GM12878 (cell line): ENCODE results near the gene NELFB. TPM values are rescaled to one million over a fixed set of nuclear protein-coding genes. Genes with fewer than 3 reads are reported as not detected.

ENCODE experiments used
- ATAC-seq: fragments of 200-7000 bp; cut with Tn5 transposase; 3 replicates; pipeline ENCODE4 v1.9.1; 2020; ENCODE audit warnings: mild to moderate bottlenecking, moderate library complexity
- BruUV-seq: library from RNA; stranded (reverse); fragments of 400-500 nt; replicated peaks from 2 replicates; lab custom pipeline; 2021; lab: Mats Ljungman, UMichigan
- CTCF ChIA-PET: fragments of 300-600 bp; sonication (Branson Sonifier 250); formaldehyde crosslinking; extraction: SDS; loops from one replicate; lab custom pipeline; 2021; ENCODE audit warnings: inconsistent platforms; lab: Yijun Ruan, JAX
- POLR2A ChIA-PET: fragments of 350-600 bp; formaldehyde crosslinking; extraction: SDS; loops from one replicate; lab custom pipeline; 2021; ENCODE audit warnings: inconsistent platforms; lab: Charles Lee
- RAD21 ChIA-PET: fragments of 300-600 bp; sonication (Branson Sonifier 250); formaldehyde crosslinking; loops from one replicate; lab custom pipeline; 2023; ENCODE audit warnings: antibody characterized with exemption; ENCODE audit not compliant: unreplicated experiment; lab: Charles Lee
- SMC1A ChIA-PET: fragments of 300-600 bp; sonication (Branson Sonifier 250); formaldehyde crosslinking; loops from one replicate; lab custom pipeline; 2023; ENCODE audit not compliant: unreplicated experiment, uncharacterized antibody; lab: Charles Lee
- DNase-seq: peaks from one replicate; pipeline ENCODE4 v3.0.0-alpha.2; 2011; ENCODE audit warnings: low read depth, low spot score
- FAIRE-seq: peaks from 3 replicates; lab custom pipeline; 2011; peaks lifted over from hg19 to GRCh38; lab: Jason Lieb, UNC
- H2AFZ ChIP-seq: 2 replicates; pipeline ENCODE4 v1.6.0; 2011; ENCODE audit warnings: low read depth, low read length, control low read depth; ENCODE audit not compliant: control insufficient read depth
- H3K27ac ChIP-seq: 2 replicates; pipeline ENCODE4 v1.5.1; 2011; ENCODE audit warnings: control low read depth; ENCODE audit not compliant: control insufficient read depth, insufficient read depth
- H3K27me3 ChIP-seq, 2 experiments: replicated peaks in 1 of 2; 2 replicates each; pipeline versions ENCODE4 v1.6.0 to v1.6.1; 2011; ENCODE audit warnings: low read length in 1 of 2; ENCODE audit not compliant: control insufficient read depth in 2 of 2, insufficient read depth in 2 of 2
- H3K36me3 ChIP-seq, 2 experiments: 2 replicates each; pipeline ENCODE4 v1.5.1; 2011; ENCODE audit warnings: low read length in 1 of 2; ENCODE audit not compliant: control insufficient read depth in 2 of 2, insufficient read depth in 2 of 2
- H3K4me1 ChIP-seq: 2 replicates; pipeline ENCODE4 v1.6.1; 2011; ENCODE audit warnings: mild to moderate bottlenecking, low read length, moderate library complexity, mixed read lengths; ENCODE audit not compliant: control insufficient read depth, insufficient read depth
- H3K4me2 ChIP-seq: 2 replicates; pipeline ENCODE4 v1.6.0; 2011; ENCODE audit warnings: control low read depth; ENCODE audit not compliant: control insufficient read depth, insufficient read depth
- H3K4me3 ChIP-seq: fragments of 200-600 bp; sonication (generic); 2 replicates; pipeline ENCODE4 v1.5.1; 2016
- H3K79me2 ChIP-seq: 2 replicates; pipeline ENCODE4 v1.6.0; 2011; ENCODE audit warnings: low read length; ENCODE audit not compliant: control insufficient read depth, insufficient read depth
- H3K9ac ChIP-seq: 2 replicates; pipeline ENCODE4 v1.8.0; 2011; ENCODE audit warnings: low read length, control low read depth, mixed read lengths; ENCODE audit not compliant: control insufficient read depth, insufficient read depth
- H3K9me3 ChIP-seq: replicated peaks from 3 replicates; pipeline ENCODE4 v1.5.1; 2011; ENCODE audit warnings: mild to moderate bottlenecking, low read length; ENCODE audit not compliant: control insufficient read depth, insufficient read depth
- H4K20me1 ChIP-seq: 2 replicates; pipeline ENCODE4 v1.6.0; 2011; ENCODE audit not compliant: control insufficient read depth, insufficient read depth
- BMI1 ChIP-seq: fragments of 450-650 bp; IDR thresholded peaks from 2 replicates; pipeline ENCODE4 v1.6.1; 2016; ENCODE audit warnings: mild to moderate bottlenecking, moderate library complexity, borderline replicate concordance
- EED ChIP-seq: sonication (generic); IDR thresholded peaks from 2 replicates; pipeline ENCODE4 v1.6.1; 2016; ENCODE audit warnings: antibody characterized with exemption, low read depth
- HDAC6 ChIP-seq: fragments of 200-600 bp; sonication (generic); IDR thresholded peaks from one replicate; pipeline ENCODE4 v1.8.0; 2017; ENCODE audit warnings: antibody characterized with exemption; ENCODE audit not compliant: unreplicated experiment
- MEF2A ChIP-seq: IDR thresholded peaks from 2 replicates; pipeline ENCODE4 v1.6.1; 2011; ENCODE audit warnings: low read depth, mild to moderate bottlenecking, low read length, moderate library complexity; ENCODE audit not compliant: insufficient read depth
- MXI1 ChIP-seq: fragments of 150-350 bp; IDR thresholded peaks from 2 replicates; pipeline ENCODE4 v1.6.1; 2011; ENCODE audit warnings: low read depth, mild to moderate bottlenecking, inconsistent platforms, low read length, improper control_type of control experiment
- NFIC ChIP-seq: IDR thresholded peaks from 2 replicates; pipeline ENCODE4 v1.6.1; 2012; ENCODE audit warnings: low read depth, mild to moderate bottlenecking, inconsistent platforms, low read length, moderate library complexity
- POLR2A ChIP-seq: IDR thresholded peaks from 2 replicates; pipeline ENCODE4 v1.6.1; 2011; ENCODE audit warnings: low read depth, mild to moderate bottlenecking, low read length
- RUNX3 ChIP-seq: IDR thresholded peaks from 2 replicates; pipeline ENCODE4 v1.6.1; 2012; ENCODE audit warnings: low read length, inconsistent platforms
- SIN3A ChIP-seq: IDR thresholded peaks from 2 replicates; pipeline ENCODE4 v1.6.1; 2012; ENCODE audit warnings: low read depth, low read length, improper control_type of control experiment
- SUPT20H ChIP-seq: IDR thresholded peaks from 2 replicates; pipeline ENCODE4 v1.6.1; 2011; ENCODE audit warnings: low read depth, mild to moderate bottlenecking, low read length, moderate library complexity, borderline replicate concordance; ENCODE audit not compliant: control insufficient read depth
- WGBS: methylation state at CpG from one replicate; pipeline ENCODE4 v1.1.6; 2016; ENCODE audit warnings: low lambda C conversion rate; ENCODE audit not compliant: insufficient replicate concordance, insufficient coverage; ENCODE audit errors: missing lambda C conversion rate; 5-methylcytosine and 5-hydroxymethylcytosine counted together
- in situ Hi-C: fragments of 300-500 bp; cut with MboI; formaldehyde crosslinking; loops from 9 replicates; pipeline ENCODE4 v1.14.3; 2018; ENCODE audit warnings: mixed read lengths
- intact Hi-C: fragments of 100-400 bp; cut with micrococcal nuclease; formaldehyde crosslinking; loops from one replicate; pipeline ENCODE4 v1.14.2; 2022; ENCODE audit not compliant: unreplicated experiment
- polyA plus RNA-seq, 11 experiments: library from polyadenylated mRNA; depleted of rRNA in 4 of 11; unstranded in 6 of 11; stranded (reverse) in 5 of 11; fragments of >200 nt; fragmentation: Nextera tagmentation in 4 of 11; fragmentation: Illumina TruSeq in 1 of 11; extraction: Ambion mirVana in 4 of 11; extraction: Trizol in 1 of 11; gene quantifications; 1 replicate in 1 of 11; 2 replicates in 10 of 11; pipeline versions ENCODE4 v1.2.1 to v1.2.3, GENCODE V29; 2011 to 2016; ENCODE audit warnings: inconsistent platforms in 2 of 11, missing spikeins in 2 of 11, low read depth in 1 of 11
- total RNA-seq, 4 experiments: library from RNA; depleted of rRNA in 3 of 4; stranded (reverse); fragments of >200 nt in 3 of 4; fragmentation: Illumina TruSeq in 1 of 4; extraction: Trizol in 1 of 4; gene quantifications; 2 replicates each; pipeline versions ENCODE4 v1.2.1 to v1.2.3, GENCODE V29; 2013 to 2021
- TF ChIP-seq, protein P1 (sequence below): IDR thresholded peaks from 2 replicates; pipeline ENCODE4 v1.6.1; 2012; ENCODE audit warnings: mild to moderate bottlenecking, low read depth, low read length
- TF ChIP-seq, protein P2 (sequence below): IDR thresholded peaks from 2 replicates; pipeline ENCODE4 v1.6.1; 2012; ENCODE audit warnings: low read depth, low read length, improper control_type of control experiment
- TF ChIP-seq, protein P3 (sequence below): fragments of 450-650 bp; IDR thresholded peaks from 2 replicates; pipeline ENCODE4 v1.6.1; 2018; ENCODE audit warnings: borderline replicate concordance, mild to moderate bottlenecking; ENCODE audit not compliant: partially characterized antibody

NELFB gene
- total and polyA plus RNA-seq, 10 of the 15 experiments (the other 5 are each of a cell fraction or from before 2014, with no cell fraction given) = 0.19 to 63.4 (median 30.9) TPM

DNA sequence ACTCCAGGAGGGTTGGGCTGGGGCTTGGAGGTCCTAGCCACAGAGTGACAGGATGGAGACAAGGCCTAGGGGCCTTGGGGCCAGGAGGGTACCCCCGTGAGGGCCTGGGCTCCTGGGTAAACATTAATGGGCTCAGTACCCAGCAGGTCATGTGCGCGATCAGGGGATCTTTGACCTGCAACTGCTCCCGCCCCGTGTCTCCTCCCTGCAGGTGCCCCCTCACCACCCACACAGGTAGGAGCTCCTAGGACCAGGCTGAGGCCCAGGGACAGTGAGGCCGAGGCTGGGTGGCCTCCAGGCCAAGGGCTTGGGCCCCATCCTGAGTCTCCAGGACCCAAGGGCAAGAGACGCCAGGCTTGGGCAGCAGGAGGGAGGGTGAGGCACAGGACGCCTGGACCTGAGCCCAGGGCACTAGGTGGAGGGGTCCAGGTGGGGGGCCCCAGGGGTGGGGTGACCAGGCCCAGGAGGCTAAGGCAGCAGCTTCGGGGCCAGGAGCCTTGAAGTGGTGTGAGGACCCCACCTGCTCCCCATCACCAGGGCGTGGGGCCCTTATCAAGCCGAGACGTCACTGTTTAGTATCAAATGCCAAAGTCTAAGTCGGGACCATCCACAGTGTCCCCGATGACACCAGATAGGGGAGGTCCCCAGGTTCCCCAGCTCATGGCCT, 24.3 kb upstream of the NELFB start, which contains the start of gene SLC34A3 (continued):
- TF ChIP-seq, protein P1, sequence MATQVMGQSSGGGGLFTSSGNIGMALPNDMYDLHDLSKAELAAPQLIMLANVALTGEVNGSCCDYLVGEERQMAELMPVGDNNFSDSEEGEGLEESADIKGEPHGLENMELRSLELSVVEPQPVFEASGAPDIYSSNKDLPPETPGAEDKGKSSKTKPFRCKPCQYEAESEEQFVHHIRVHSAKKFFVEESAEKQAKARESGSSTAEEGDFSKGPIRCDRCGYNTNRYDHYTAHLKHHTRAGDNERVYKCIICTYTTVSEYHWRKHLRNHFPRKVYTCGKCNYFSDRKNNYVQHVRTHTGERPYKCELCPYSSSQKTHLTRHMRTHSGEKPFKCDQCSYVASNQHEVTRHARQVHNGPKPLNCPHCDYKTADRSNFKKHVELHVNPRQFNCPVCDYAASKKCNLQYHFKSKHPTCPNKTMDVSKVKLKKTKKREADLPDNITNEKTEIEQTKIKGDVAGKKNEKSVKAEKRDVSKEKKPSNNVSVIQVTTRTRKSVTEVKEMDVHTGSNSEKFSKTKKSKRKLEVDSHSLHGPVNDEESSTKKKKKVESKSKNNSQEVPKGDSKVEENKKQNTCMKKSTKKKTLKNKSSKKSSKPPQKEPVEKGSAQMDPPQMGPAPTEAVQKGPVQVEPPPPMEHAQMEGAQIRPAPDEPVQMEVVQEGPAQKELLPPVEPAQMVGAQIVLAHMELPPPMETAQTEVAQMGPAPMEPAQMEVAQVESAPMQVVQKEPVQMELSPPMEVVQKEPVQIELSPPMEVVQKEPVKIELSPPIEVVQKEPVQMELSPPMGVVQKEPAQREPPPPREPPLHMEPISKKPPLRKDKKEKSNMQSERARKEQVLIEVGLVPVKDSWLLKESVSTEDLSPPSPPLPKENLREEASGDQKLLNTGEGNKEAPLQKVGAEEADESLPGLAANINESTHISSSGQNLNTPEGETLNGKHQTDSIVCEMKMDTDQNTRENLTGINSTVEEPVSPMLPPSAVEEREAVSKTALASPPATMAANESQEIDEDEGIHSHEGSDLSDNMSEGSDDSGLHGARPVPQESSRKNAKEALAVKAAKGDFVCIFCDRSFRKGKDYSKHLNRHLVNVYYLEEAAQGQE = no peak
- no peak for TF ChIP-seq SUPT20H
- no peak for TF ChIP-seq SIN3A

DNA sequence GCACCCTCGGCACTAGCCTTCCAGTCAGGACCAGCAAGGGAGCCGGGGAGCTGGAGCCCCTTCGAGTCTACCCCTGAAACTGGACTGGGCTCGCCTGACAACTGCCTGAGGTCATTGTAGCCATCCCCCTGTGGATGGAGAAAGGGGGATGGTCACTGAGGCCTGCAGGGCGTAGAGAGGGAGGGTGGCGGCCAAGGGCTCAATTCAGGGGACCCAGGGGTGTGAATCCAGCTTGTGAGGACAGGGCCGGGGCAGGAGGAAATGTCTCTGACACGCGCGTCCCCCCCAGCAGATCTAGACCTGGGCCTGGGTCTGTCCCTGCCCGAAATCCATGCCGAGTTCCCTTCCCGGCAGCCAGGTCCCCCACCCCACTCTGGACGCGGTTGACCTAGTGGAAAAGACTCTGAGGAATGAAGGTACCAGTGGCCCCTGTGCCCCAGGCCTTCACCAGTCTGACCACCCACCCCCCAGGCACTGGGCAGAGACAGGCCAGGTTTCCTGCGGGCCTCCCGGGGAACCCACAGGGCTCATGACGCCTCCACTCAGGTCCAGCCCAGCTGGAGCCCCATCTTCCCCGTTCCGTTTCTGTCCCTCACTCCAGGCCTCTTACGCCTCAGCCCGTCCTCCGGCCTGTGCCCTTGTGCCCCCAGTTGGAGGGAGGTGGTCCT, 23.6 kb upstream of the NELFB start:
- CTCF ChIA-PET = interaction anchor here (1.2 kb wide), 1 partner anchor 112 kb away, joined by 4 read pairs; no protein-coding TSS in a partner anchor
- BruUV-seq = no TSS peak
- no peak for FAIRE-seq
- no peak for ATAC-seq
- Histone ChIP-seq H3K79me2 (no peaks in the 10 kb centered on the region), H3K27ac (no peak overlapping the region), H3K36me3 (no peaks in the 10 kb centered on the region), H3K9ac (no peak overlapping the region), H4K20me1 (no peaks in the 10 kb centered on the region), H3K27me3 (no peaks in the 10 kb centered on the region), H3K4me1 (peaks cover 5% of the 10 kb centered on the region), H3K9me3 (no peaks in the 10 kb centered on the region), H3K4me3 (no peak overlapping the region), H2AFZ (no peak overlapping the region), H3K4me2 (no peak overlapping the region)
- RAD21 ChIA-PET = no interaction called here
- SMC1A ChIA-PET = no interaction called here
- DNase-seq = no peak
- in situ Hi-C loops = no loop called here
- intact Hi-C loops = no loop called here
- WGBS = 45% methylated on average over 20 of the region's 23 CpGs
- POLR2A ChIA-PET = no interaction called here
- TF ChIP-seq RUNX3 (no peak), POLR2A (no peak), MXI1 (no peak), HDAC6 (no peak), BMI1 (no peak), NFIC (no peak), MEF2A (no peak), EED (no peak)
- TF ChIP-seq, protein P2, sequence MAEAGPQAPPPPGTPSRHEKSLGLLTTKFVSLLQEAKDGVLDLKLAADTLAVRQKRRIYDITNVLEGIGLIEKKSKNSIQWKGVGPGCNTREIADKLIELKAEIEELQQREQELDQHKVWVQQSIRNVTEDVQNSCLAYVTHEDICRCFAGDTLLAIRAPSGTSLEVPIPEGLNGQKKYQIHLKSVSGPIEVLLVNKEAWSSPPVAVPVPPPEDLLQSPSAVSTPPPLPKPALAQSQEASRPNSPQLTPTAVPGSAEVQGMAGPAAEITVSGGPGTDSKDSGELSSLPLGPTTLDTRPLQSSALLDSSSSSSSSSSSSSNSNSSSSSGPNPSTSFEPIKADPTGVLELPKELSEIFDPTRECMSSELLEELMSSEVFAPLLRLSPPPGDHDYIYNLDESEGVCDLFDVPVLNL = no peak
- TF ChIP-seq, protein P3, sequence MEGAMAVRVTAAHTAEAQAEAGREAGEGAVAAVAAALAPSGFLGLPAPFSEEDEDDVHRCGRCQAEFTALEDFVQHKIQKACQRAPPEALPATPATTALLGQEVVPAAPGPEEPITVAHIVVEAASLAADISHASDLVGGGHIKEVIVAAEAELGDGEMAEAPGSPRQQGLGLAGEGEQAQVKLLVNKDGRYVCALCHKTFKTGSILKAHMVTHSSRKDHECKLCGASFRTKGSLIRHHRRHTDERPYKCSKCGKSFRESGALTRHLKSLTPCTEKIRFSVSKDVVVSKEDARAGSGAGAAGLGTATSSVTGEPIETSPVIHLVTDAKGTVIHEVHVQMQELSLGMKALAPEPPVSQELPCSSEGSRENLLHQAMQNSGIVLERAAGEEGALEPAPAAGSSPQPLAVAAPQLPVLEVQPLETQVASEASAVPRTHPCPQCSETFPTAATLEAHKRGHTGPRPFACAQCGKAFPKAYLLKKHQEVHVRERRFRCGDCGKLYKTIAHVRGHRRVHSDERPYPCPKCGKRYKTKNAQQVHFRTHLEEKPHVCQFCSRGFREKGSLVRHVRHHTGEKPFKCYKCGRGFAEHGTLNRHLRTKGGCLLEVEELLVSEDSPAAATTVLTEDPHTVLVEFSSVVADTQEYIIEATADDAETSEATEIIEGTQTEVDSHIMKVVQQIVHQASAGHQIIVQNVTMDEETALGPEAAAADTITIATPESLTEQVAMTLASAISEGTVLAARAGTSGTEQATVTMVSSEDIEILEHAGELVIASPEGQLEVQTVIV = no peak
